K562 (cell line): Measurements from ENCODE around the gene PHETA2. TPM values are rescaled to one million over a fixed set of nuclear protein-coding genes. Genes with fewer than 3 reads are reported as not detected.

ENCODE experiments used
- ASH1L ChIP-seq: fragments of 450-650 bp; IDR thresholded peaks from 2 replicates; pipeline ENCODE4 v1.6.1; 2018; ENCODE audit warnings: borderline replicate concordance, mild to moderate bottlenecking, low read depth; ENCODE audit not compliant: partially characterized antibody
- BDP1 ChIP-seq: IDR thresholded peaks from 3 replicates; pipeline ENCODE4 v1.6.1; 2011; ENCODE audit not compliant: insufficient read length, insufficient read depth
- DIDO1 ChIP-seq: fragments of 450-650 bp; IDR thresholded peaks from 2 replicates; pipeline ENCODE4 v1.6.1; 2016; ENCODE audit warnings: low read depth, missing biosample characterization, missing genetic modification characterization
- HBP1 ChIP-seq: fragments of 450-650 bp; formaldehyde crosslinking; IDR thresholded peaks from 2 replicates; pipeline ENCODE4 v1.4.0; 2022; ENCODE audit warnings: missing genetic modification characterization
- HMGN3 ChIP-seq: IDR thresholded peaks from 2 replicates; pipeline ENCODE4 v1.6.1; 2011; ENCODE audit warnings: borderline replicate concordance, low read depth, mild to moderate bottlenecking, mixed read lengths, low read length; ENCODE audit not compliant: insufficient read length; ENCODE audit errors: extremely low read depth
- IFI16 ChIP-seq: fragments of 250-450 bp; sonication (Bioruptor Pico); IDR thresholded peaks from 2 replicates; pipeline ENCODE4 v2.1.2; 2022; ENCODE audit warnings: mild to moderate bottlenecking, inconsistent platforms
- IRF2 ChIP-seq: sonication (generic); formaldehyde crosslinking; IDR thresholded peaks from 2 replicates; pipeline ENCODE4 v1.8.1; 2022; ENCODE audit warnings: mild to moderate bottlenecking, missing genetic modification reagents
- NR2F6 ChIP-seq: fragments of 450-650 bp; formaldehyde crosslinking; IDR thresholded peaks from 2 replicates; pipeline ENCODE4 v1.4.0; 2020; ENCODE audit warnings: mild to moderate bottlenecking
- PCBP2 ChIP-seq: fragments of 200-400 bp; formaldehyde crosslinking; IDR thresholded peaks from 2 replicates; pipeline ENCODE4 v1.6.1; 2018; ENCODE audit warnings: low read length, low read depth, mild to moderate bottlenecking, moderate library complexity; ENCODE audit not compliant: poor library complexity, severe bottlenecking
- PHF21A ChIP-seq: fragments of 450-650 bp; IDR thresholded peaks from 2 replicates; pipeline ENCODE4 v1.6.1; 2017; ENCODE audit warnings: low read depth, borderline replicate concordance
- POU5F1 ChIP-seq: fragments of 150-350 bp; IDR thresholded peaks from 2 replicates; pipeline ENCODE4 v1.6.1; 2014; ENCODE audit warnings: borderline replicate concordance, low read length, low read depth, mild to moderate bottlenecking; ENCODE audit not compliant: partially characterized antibody
- RNF2 ChIP-seq: sonication (generic); IDR thresholded peaks from 2 replicates; pipeline ENCODE4 v1.6.1; 2016
- SETDB1 ChIP-seq: IDR thresholded peaks from one replicate; pipeline ENCODE4 v1.6.1; 2012; ENCODE audit warnings: low read length, control low read depth, inconsistent platforms
- THAP12 ChIP-seq: fragments of 250-450 bp; sonication (Bioruptor Pico); IDR thresholded peaks from 2 replicates; pipeline ENCODE4 v1.9.0; 2021; ENCODE audit warnings: mild to moderate bottlenecking, inconsistent platforms
- ZBTB33 ChIP-seq: sonication (generic); formaldehyde crosslinking; IDR thresholded peaks from 2 replicates; pipeline ENCODE4 v1.8.1; 2023; ENCODE audit warnings: mild to moderate bottlenecking, missing genetic modification reagents
- ZFP1 ChIP-seq: fragments of 450-650 bp; formaldehyde crosslinking; IDR thresholded peaks from 2 replicates; pipeline ENCODE4 v1.4.0; 2020; ENCODE audit warnings: mild to moderate bottlenecking, mixed read lengths
- ZNF23 ChIP-seq: fragments of 250-450 bp; sonication (Bioruptor Pico); IDR thresholded peaks from 2 replicates; pipeline ENCODE4 v1.4.0; 2020; ENCODE audit warnings: mild to moderate bottlenecking
- ZNF384 ChIP-seq: IDR thresholded peaks from 2 replicates; pipeline ENCODE4 v1.6.1; 2012; ENCODE audit warnings: low read depth, low read length, improper control_type of control experiment
- ZNF512 ChIP-seq: IDR thresholded peaks from 2 replicates; pipeline ENCODE4 v1.6.1; 2016; ENCODE audit warnings: missing genetic modification characterization, missing compliant biosample characterization
- polyA plus RNA-seq, 8 experiments: library from polyadenylated mRNA; depleted of rRNA in 4 of 8; stranded (reverse) in 5 of 8; unstranded in 3 of 8; fragments of >200 nt; fragmentation: Nextera tagmentation in 2 of 8; fragmentation: Illumina TruSeq in 1 of 8; extraction: Ambion mirVana in 2 of 8; extraction: Trizol in 1 of 8; gene quantifications; 2 replicates each; pipeline versions ENCODE4 v1.2.1 to v1.2.3, GENCODE V29; 2011 to 2014; ENCODE audit warnings: inconsistent platforms in 1 of 8, missing spikeins in 1 of 8
- total RNA-seq, 7 experiments: library from RNA; depleted of rRNA in 6 of 7; stranded (reverse); fragments of >200 nt in 6 of 7; fragmentation: Illumina TruSeq in 2 of 7; extraction: Trizol in 2 of 7; gene quantifications; 2 replicates each; pipeline versions ENCODE4 v1.2.1 to v1.2.3, GENCODE V29; 2011 to 2021; ENCODE audit warnings: low replicate concordance in 1 of 7
- TF ChIP-seq, protein P1 (sequence below): sonication (generic); formaldehyde crosslinking; IDR thresholded peaks from 2 replicates; pipeline ENCODE4 v1.9.0; 2022; ENCODE audit warnings: mild to moderate bottlenecking, missing genetic modification reagents

The PHETA2 gene
- total and polyA plus RNA-seq, 9 of the 15 experiments (the other 6 are each of a cell fraction or from before 2014, with no cell fraction given) = 0.07 to 0.22 (median 0.08) TPM; not detected in 5

DNA sequence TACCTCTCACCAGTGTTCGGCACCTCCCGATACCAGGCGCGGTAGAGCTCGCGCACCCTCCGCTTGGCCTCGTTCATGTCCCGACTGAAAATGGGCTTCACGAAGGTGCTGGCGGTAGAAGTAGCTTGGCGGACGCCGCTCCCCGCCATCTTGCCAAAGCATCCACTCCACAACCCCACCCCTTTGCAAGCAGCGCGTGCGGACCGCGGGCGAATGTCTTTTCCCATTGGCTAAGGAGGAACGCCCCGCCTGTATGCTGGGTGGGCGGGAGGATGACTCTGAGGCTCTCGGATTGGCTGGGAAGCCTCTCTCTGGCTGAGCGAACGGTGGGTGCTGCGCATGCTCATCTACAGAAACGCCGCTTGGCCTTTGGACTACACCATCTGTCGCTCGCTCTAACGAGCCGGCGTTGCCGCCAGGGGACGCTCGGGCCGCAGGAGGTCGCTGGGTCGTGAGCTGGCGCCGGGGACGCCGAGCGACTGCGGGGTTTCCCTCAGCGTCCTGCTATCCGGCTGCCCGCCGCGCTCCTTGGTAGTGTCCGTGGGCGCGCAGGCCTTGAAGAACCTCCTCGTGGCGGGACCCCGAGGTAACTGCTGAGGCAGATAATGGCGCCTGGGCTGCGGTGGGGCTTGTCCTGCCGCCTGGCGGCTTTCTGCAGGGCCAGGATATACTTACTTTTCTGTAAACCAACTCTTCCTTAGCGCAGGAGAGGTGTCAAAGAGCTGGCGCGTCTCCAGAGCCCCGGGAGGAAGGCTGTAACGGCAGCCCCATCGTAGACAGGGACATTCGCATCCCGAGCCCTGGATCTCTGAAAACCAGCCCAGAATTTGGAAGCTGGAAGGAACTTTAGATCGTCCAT lies 16.8 kb downstream of the PHETA2 start, which contains the start of gene NDUFA6 (continued):
- TF ChIP-seq PCBP2 (no peak), RNF2 (no peak), HMGN3 (peak; percentile 22), ZNF384 (no peak), THAP12 (peak; percentile 80; the same call in 1 of the 2 replicates), SETDB1 (no peak), ZFP1 (CRISPR knock-in tag) (no peak), ZNF512 (tag) (no peak), HBP1 (CRISPR knock-in tag) (no peak), POU5F1 (no peak), DIDO1 (tag) (no peak), ASH1L (no peak), IRF2 (CRISPR knock-in tag) (no peak), BDP1 (no peak), PHF21A (no peak), IFI16 (no peak), ZNF23 (CRISPR knock-in tag) (no peak), ZBTB33 (CRISPR knock-in tag) (peak; percentile 55; the same call in 1 of the 2 replicates), NR2F6 (CRISPR knock-in tag) (no peak)
- TF ChIP-seq, protein P1, sequence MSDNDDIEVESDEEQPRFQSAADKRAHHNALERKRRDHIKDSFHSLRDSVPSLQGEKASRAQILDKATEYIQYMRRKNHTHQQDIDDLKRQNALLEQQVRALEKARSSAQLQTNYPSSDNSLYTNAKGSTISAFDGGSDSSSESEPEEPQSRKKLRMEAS = peak; percentile 84
